GM21576 (cell line): Measurements from ENCODE around the gene DENND5A.
A peak's percentile ranks its signal among the peaks of the same experiment; 100 is the strongest.
"Not testable (repeated sequence)": the region's sequence is repeated elsewhere in the genome, so short reads cannot be mapped to it uniquely, and the experiment has no call there.

ENCODE experiments used
- ATAC-seq: cut with Tn5 transposase; IDR thresholded peaks from one replicate; pipeline ENCODE4 v1.9.1; 2021; ENCODE audit warnings: mild to moderate bottlenecking, moderate library complexity; ENCODE audit not compliant: unreplicated experiment

The DENND5A gene

GRCh38 chr11:9266132-9266736 lies 1.1 kb upstream of the DENND5A start:
- no peak for ATAC-seq

GRCh38 chr11:9264316-9265210 lies 587 bp downstream of the DENND5A start:
- ATAC-seq, result peak; percentile 17

- peak; percentile 57 for ATAC-seq
Measured at GRCh38 chr11:9263840-9264315, 1.3 kb downstream of the DENND5A start.

- ATAC-seq, result not testable (repeated sequence)
Measured at GRCh38 chr11:9260838-9261146, 4.4 kb downstream of the DENND5A start.

- ATAC-seq, result no peak
Measured at GRCh38 chr11:9259981-9260837, 4.9 kb downstream of the DENND5A start.

GRCh38 chr11:9258279-9258678 lies 6.9 kb downstream of the DENND5A start:
- ATAC-seq, result not testable (repeated sequence)

GRCh38 chr11:9254416-9254815 lies 10.7 kb downstream of the DENND5A start:
- ATAC-seq, result no peak

- ATAC-seq, result no peak
Measured at GRCh38 chr11:9253086-9253485, 12.1 kb downstream of the DENND5A start.

GRCh38 chr11:9251311-9251710 lies 13.8 kb downstream of the DENND5A start:
- ATAC-seq, result no peak

- peak; percentile 70 for ATAC-seq
Measured at GRCh38 chr11:9250139-9250582, 15.0 kb downstream of the DENND5A start.

- ATAC-seq, result no peak
Measured at GRCh38 chr11:9249252-9249651, 15.9 kb downstream of the DENND5A start.

GRCh38 chr11:9247863-9248262 lies 17.3 kb downstream of the DENND5A start:
- no peak for ATAC-seq

GRCh38 chr11:9236242-9236641 lies 28.9 kb downstream of the DENND5A start:
- ATAC-seq, result not testable (repeated sequence)

- no peak for ATAC-seq
Measured at GRCh38 chr11:9232482-9232881, 32.7 kb downstream of the DENND5A start.

GRCh38 chr11:9231848-9232177 lies 33.3 kb downstream of the DENND5A start:
- ATAC-seq, result no peak

GRCh38 chr11:9230296-9230695 lies 34.9 kb downstream of the DENND5A start:
- ATAC-seq, result no peak

- ATAC-seq, result no peak
Measured at GRCh38 chr11:9228091-9228490, 37.1 kb downstream of the DENND5A start.

GRCh38 chr11:9225748-9226298 lies 39.3 kb downstream of the DENND5A start:
- ATAC-seq, result no peak

GRCh38 chr11:9222654-9223053 lies 42.5 kb downstream of the DENND5A start:
- no peak for ATAC-seq

- not testable (repeated sequence) for ATAC-seq
Measured at GRCh38 chr11:9220853-9221252, 44.3 kb downstream of the DENND5A start.

- ATAC-seq, result no peak
Measured at GRCh38 chr11:9219572-9219971, 45.6 kb downstream of the DENND5A start.
